ENCODE measurements around the gene HOMEZ. TPM values are rescaled to one million over a fixed set of nuclear protein-coding genes. Genes with fewer than 3 reads are reported as not detected.
A peak's percentile ranks its signal among the peaks of the same experiment; 100 is the strongest.

HOMEZ gene
- total and polyA plus RNA-seq, 10 of the 15 experiments (the other 5 are each of a cell fraction or from before 2014, with no cell fraction given), result 2.6 to 19.3 (median 13.0) TPM

DNA sequence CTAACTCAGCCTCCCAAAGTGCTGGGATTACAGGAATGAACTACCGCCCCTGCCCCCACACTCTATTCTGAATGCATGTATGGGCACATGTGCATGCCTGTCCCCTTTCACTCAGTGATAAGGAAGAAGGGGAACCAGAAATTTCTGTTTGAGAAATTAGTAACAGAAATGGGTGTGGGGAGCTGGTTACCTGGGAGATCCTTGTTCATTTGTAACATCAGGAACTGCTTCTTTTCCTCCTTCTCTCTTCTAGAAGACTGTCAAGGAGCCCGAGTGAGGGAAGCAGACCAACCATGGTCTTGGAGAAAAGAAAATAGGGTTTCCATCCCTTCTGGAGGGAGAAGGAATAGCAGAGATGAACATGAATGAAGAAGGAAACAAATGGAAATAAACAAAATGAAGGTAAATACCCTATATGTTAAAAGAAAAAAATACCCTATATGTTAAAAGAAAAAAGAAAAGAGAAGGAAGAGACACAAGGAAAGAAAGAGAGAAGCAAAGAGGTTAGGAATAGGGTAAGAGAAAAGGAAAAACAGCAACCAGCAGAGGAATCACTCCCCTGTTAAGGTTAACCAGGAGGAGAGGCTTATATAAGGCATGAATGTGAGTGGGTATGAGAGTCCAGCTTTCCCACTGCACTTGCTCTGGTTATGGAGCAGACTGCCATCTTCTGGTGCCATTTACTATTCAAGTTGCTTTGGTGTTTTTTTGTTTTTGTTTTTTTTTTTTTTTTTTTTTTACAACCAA lies 13.5 kb upstream of the HOMEZ start:
- peak; percentile 53 for TF ChIP-seq RAD21 (IDR thresholded peaks at IDR 0.05; ENCODE audit: insufficient read depth, low read depth, low read length)
- TF ChIP-seq, protein P1, sequence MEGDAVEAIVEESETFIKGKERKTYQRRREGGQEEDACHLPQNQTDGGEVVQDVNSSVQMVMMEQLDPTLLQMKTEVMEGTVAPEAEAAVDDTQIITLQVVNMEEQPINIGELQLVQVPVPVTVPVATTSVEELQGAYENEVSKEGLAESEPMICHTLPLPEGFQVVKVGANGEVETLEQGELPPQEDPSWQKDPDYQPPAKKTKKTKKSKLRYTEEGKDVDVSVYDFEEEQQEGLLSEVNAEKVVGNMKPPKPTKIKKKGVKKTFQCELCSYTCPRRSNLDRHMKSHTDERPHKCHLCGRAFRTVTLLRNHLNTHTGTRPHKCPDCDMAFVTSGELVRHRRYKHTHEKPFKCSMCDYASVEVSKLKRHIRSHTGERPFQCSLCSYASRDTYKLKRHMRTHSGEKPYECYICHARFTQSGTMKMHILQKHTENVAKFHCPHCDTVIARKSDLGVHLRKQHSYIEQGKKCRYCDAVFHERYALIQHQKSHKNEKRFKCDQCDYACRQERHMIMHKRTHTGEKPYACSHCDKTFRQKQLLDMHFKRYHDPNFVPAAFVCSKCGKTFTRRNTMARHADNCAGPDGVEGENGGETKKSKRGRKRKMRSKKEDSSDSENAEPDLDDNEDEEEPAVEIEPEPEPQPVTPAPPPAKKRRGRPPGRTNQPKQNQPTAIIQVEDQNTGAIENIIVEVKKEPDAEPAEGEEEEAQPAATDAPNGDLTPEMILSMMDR (IDR thresholded peaks at IDR 0.05 in 2 of 3, conservative IDR thresholded peaks at IDR 0.05 in 1 of 3; ENCODE audit: control insufficient read depth in 2 of 3, extremely low read depth in 1 of 3, insufficient read depth in 1 of 3, low read depth in 3 of 3, low read length in 3 of 3), result peak in 2 of 3 experiments; percentile 30 to 47; a peak in 3 of 6 replicates
- TF ChIP-seq MTA2 (IDR thresholded peaks at IDR 0.05; ENCODE audit: low read depth), result no peak
- TF ChIP-seq, protein P2, sequence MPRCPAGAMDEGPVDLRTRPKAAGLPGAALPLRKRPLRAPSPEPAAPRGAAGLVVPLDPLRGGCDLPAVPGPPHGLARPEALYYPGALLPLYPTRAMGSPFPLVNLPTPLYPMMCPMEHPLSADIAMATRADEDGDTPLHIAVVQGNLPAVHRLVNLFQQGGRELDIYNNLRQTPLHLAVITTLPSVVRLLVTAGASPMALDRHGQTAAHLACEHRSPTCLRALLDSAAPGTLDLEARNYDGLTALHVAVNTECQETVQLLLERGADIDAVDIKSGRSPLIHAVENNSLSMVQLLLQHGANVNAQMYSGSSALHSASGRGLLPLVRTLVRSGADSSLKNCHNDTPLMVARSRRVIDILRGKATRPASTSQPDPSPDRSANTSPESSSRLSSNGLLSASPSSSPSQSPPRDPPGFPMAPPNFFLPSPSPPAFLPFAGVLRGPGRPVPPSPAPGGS (IDR thresholded peaks at IDR 0.05; ENCODE audit: borderline replicate concordance, insufficient read depth, low read depth, low read length, poor library complexity, severe bottlenecking), result no peak
- no peak for TF ChIP-seq HDAC2 (IDR thresholded peaks at IDR 0.05)
- TF ChIP-seq SMC3 (IDR thresholded peaks at IDR 0.05; ENCODE audit: borderline replicate concordance, low read length), result peak; percentile 43; the same call in 1 of the 2 replicates
- TF ChIP-seq NBN (IDR thresholded peaks at IDR 0.05), result 0 out of 2 replicates have a peak, but pooled peaks have one; percentile 18
- TF ChIP-seq NR2C1 (IDR thresholded peaks at IDR 0.05), result no peak
- no peak for TF ChIP-seq MYB (IDR thresholded peaks at IDR 0.05; ENCODE audit: borderline replicate concordance, low read depth, low read length)
- TF ChIP-seq NFYA (IDR thresholded peaks at IDR 0.05; ENCODE audit: borderline replicate concordance, low read depth, low read length), result no peak
- TF ChIP-seq IRF4 (IDR thresholded peaks at IDR 0.05; ENCODE audit: low read depth, low read length), result no peak
- peak; percentile 87 for TF ChIP-seq ZNF384 (IDR thresholded peaks at IDR 0.05; ENCODE audit: borderline replicate concordance, low read depth, low read length)
- TF ChIP-seq RUNX3 (IDR thresholded peaks at IDR 0.05; ENCODE audit: low read length), result peak; percentile 10; the same call in 1 of the 2 replicates
- no peaks in the 10 kb centered on the region for H3K27me3 ChIP-seq (replicated peaks in 1 of 2; ENCODE audit: control insufficient read depth in 2 of 2, insufficient read depth in 2 of 2, low read length in 1 of 2)
- no peaks in the 10 kb centered on the region for H4K20me1 ChIP-seq (ENCODE audit: control insufficient read depth, insufficient read depth)
- in situ Hi-C loops (cut with MboI) (no loop called here), intact Hi-C loops (cut with micrococcal nuclease; ENCODE audit: unreplicated experiment) (no loop called here)
- FAIRE-seq (peak; percentile 59), ATAC-seq (no peak), DNase-seq (ENCODE audit: low read depth, low spot score) (no peak)
- no peak overlapping the region for H3K9ac ChIP-seq (ENCODE audit: control insufficient read depth, insufficient read depth, low read length)
- H3K79me2 ChIP-seq (ENCODE audit: control insufficient read depth, insufficient read depth, low read length), result peaks cover 7% of the 10 kb centered on the region
- ChIA-PET CTCF (interaction anchor here (0.6 to 5.8 kb wide), 11 partner anchors 10 to 261 kb away, joined by 3 to 77 read pairs (median 6); partner anchors contain the start of gene PABPN1), RAD21 (ENCODE audit: unreplicated experiment) (interaction anchor here (0.6 to 4.0 kb wide), 5 partner anchors 13 to 256 kb away, joined by 3 to 21 read pairs (median 4); partner anchors contain the start of genes HOMEZ and PABPN1), SMC1A (ENCODE audit: uncharacterized antibody, unreplicated experiment) (interaction anchor here (0.7 to 7.1 kb wide), 4 partner anchors 13 to 268 kb away, joined by 3 to 34 read pairs (median 6); partner anchors contain the start of genes AP1G2 and HOMEZ), POLR2A (interaction anchor here (0.6 to 5.7 kb wide), 2 partner anchors 22 to 198 kb away, joined by 3 to 98 read pairs; partner anchors contain the start of gene PABPN1)
- H3K27ac ChIP-seq (ENCODE audit: control insufficient read depth, insufficient read depth), result no peak overlapping the region
- no peak overlapping the region for H3K4me3 ChIP-seq
- 83% methylated on average over 2 of the region's 2 CpGs for WGBS (ENCODE audit: insufficient coverage, insufficient replicate concordance, low lambda C conversion rate, missing lambda C conversion rate)
- no peaks in the 10 kb centered on the region for H3K36me3 ChIP-seq (ENCODE audit: control insufficient read depth in 2 of 2, insufficient read depth in 2 of 2, low read length in 1 of 2)
- no TSS peak for BruUV-seq (replicated peaks)
- peaks cover 8% of the 10 kb centered on the region for H3K4me1 ChIP-seq (ENCODE audit: control insufficient read depth, insufficient read depth, low read length)
- no peaks in the 10 kb centered on the region for H3K9me3 ChIP-seq (replicated peaks; ENCODE audit: control insufficient read depth, insufficient read depth, low read length)
- H3K4me2 ChIP-seq (ENCODE audit: control insufficient read depth, insufficient read depth), result peak overlapping the region; percentile 17
- H2AFZ ChIP-seq (ENCODE audit: control insufficient read depth, low read depth, low read length), result no peak overlapping the region

Data from GM12878 (cell line).